ENCODE results near the gene REPIN1.

- TF ChIP-seq CTCF (IDR thresholded peaks at IDR 0.05 in 8 of 11, conservative IDR thresholded peaks at IDR 0.05 in 3 of 11) (no peak), POLR2AphosphoS5 (IDR thresholded peaks at IDR 0.05) (no peak)
Measured at GRCh38 chr7:150363872-150364271, 4.8 kb upstream of the REPIN1 start.

All from spleen (tissue), 7 donors.